ENCODE results near the gene FSCN2.

The FSCN2 gene

DNA sequence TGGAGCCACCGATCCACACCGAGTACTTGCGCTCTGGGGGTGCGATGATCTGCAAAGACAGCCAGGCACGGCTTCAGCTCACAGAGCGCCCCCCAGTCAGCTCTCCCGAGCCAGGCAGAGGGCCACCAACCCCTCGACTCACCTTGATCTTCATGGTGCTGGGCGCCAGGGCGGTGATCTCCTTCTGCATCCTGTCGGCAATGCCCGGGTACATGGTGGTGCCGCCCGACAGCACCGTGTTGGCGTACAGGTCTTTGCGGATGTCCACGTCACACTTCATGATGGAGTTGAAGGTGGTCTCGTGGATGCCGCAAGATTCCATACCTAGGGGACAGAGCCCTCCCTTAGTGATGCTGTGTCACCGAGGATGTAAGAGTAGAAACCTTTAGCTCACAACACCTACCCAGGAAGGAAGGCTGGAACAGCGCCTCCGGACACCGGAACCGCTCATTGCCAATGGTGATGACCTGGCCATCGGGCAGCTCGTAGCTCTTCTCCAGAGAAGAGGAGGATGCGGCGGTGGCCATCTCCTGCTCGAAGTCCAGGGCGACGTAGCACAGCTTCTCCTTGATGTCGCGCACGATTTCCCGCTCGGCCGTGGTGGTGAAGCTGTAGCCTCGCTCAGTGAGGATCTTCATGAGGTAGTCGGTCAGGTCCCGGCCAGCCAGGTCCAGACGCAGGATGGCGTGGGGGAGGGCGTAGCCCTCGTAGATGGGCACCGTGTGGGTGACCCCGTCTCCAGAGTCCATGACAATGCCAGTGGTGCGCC is 17.2 kb upstream of the FSCN2 start:
- TF ChIP-seq, protein P1, sequence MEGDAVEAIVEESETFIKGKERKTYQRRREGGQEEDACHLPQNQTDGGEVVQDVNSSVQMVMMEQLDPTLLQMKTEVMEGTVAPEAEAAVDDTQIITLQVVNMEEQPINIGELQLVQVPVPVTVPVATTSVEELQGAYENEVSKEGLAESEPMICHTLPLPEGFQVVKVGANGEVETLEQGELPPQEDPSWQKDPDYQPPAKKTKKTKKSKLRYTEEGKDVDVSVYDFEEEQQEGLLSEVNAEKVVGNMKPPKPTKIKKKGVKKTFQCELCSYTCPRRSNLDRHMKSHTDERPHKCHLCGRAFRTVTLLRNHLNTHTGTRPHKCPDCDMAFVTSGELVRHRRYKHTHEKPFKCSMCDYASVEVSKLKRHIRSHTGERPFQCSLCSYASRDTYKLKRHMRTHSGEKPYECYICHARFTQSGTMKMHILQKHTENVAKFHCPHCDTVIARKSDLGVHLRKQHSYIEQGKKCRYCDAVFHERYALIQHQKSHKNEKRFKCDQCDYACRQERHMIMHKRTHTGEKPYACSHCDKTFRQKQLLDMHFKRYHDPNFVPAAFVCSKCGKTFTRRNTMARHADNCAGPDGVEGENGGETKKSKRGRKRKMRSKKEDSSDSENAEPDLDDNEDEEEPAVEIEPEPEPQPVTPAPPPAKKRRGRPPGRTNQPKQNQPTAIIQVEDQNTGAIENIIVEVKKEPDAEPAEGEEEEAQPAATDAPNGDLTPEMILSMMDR (IDR thresholded peaks at IDR 0.05; ENCODE audit: low read depth, low read length, missing control alignments): no peak
- DNase-seq (ENCODE audit: extremely low read depth, low read depth): no peak

DNA sequence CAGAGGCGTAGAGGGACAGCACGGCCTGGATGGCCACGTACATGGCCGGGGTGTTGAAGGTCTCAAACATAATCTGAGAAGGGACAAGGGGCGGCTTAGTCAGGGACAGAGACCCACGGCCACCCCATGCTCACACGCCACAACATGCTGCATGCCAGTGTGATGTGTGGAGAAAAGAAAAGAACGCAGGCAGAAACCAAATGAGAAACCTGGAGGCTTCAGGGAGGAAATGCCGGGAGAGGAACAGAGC is 16.7 kb upstream of the FSCN2 start:
- TF ChIP-seq, protein P1 (IDR thresholded peaks at IDR 0.05; ENCODE audit: low read depth, low read length, missing control alignments): no peak
- H3K4me3 ChIP-seq (replicated peaks; ENCODE audit: low read depth, low read length): peak overlapping the region; percentile 69
- DNase-seq (ENCODE audit: extremely low read depth, low read depth): no peak

More for the DNA sequence above, 17.2 kb upstream of the FSCN2 start:
- H3K4me3 ChIP-seq (replicated peaks; ENCODE audit: low read depth, low read length): peak overlapping the region; percentile 69

DNA sequence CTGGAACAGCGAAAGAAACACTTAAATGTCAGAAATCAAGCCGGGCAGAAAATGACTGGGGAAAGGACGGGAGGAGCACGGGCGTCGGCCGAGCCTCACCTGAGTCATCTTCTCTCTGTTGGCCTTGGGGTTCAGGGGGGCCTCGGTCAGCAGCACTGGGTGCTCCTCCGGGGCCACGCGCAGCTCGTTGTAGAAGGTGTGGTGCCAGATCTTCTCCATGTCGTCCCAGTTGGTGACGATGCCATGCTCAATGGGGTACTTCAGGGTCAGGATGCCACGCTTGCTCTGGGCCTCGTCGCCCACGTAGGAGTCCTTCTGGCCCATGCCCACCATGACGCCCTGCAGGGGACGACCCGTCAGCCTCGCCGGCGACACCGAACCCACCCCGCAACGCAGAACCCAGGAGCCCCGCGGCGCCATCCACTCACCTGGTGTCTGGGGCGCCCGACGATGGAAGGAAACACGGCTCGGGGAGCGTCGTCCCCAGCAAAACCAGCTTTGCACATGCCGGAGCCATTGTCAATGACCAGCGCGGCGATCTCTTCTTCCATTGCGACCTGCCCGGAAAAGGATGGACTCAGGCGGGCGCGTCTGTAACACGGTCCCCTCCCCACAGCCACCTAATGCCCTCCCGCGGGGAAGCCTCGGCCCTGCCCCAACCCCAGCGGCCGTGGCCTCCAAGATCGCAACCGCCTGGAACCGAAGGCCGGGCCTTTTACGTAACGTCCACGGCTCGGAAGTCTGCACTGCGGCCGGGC is 16.2 kb upstream of the FSCN2 start:
- no peak for DNase-seq (ENCODE audit: extremely low read depth, low read depth)
- TF ChIP-seq, protein P1 (IDR thresholded peaks at IDR 0.05; ENCODE audit: low read depth, low read length, missing control alignments): no peak

DNA sequence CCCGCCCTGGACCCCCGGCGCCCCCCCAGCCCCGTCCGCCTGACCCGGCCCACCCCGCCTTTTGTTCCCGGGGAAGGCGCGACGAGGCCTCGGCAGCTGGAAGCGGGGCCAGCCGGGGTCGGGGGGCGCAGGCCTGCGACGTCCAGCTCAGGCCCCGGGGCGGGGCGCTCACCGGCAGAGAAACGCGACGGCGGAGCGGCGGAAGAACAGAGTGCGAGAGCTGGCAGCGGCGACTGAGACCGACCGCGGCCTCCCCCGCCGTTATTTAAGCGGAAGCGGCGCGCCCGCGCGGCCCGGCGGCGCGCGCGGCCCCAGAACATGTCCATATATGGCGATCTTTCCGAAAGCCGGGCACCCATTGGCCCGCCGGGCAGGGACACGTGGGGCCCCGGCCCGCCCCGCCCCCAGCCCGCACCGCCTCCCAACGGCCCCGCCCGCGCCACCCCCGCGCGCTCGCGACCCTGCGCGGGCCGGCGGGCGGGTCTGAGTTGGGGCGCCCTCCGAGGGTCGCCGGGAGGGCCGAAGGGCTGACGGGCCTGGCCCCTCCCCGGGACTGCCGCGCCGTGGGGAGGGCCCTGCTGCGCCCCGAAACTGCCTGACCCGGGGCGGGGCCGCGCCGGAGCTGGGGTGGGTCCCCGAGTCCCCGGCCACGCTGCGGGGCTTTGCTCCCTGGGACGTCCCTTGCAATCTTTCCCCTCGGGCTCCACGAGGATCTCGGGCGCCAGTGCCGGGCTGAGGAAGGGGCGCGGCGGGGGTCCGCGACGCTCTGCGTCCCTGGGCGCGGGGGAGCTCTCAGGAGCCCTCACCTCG is 15.4 kb upstream of the FSCN2 start, which contains the start of gene ACTG1:
TSS of gene ACTG1 (minus strand) at position 238 of the 810 bp plus-strand sequence. CDS start 445 bp downstream, outside the sequence.
- TF ChIP-seq, protein P1 (IDR thresholded peaks at IDR 0.05; ENCODE audit: low read depth, low read length, missing control alignments): no peak

More for the DNA sequence above, 16.2 kb upstream of the FSCN2 start:
- H3K4me3 ChIP-seq (replicated peaks; ENCODE audit: low read depth, low read length): peak overlapping the region; percentile 69

DNA sequence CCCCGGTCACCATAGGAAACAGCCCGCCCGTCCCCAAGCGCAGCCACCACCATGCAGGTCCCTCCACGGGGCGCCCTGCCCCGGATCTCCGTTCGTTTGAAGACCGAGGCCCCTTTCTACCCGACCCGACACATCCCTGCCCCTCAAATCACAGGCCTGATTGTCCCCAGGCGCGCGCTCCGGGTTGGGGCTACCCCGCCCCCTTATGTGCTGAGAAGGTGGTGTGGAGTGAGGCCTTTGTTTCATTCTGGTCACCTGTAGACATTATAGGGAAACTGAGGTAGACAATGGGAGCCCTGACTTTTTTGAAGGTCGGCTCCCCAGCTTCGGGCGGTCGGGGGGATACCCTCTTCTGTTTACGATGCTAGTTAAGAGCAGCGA is 14.8 kb upstream of the FSCN2 start:
- TF ChIP-seq, protein P1 (IDR thresholded peaks at IDR 0.05; ENCODE audit: low read depth, low read length, missing control alignments): no peak
- H3K4me3 ChIP-seq (replicated peaks; ENCODE audit: low read depth, low read length): peak overlapping the region; percentile 69
- no peak for DNase-seq (ENCODE audit: extremely low read depth, low read depth)

More for the DNA sequence above, 15.4 kb upstream of the FSCN2 start, which contains the start of gene ACTG1:
- H3K4me3 ChIP-seq (replicated peaks; ENCODE audit: low read depth, low read length): peak within 1 kb of the TSS; percentile 69
- DNase-seq (ENCODE audit: extremely low read depth, low read depth): peak; percentile 60

DNA sequence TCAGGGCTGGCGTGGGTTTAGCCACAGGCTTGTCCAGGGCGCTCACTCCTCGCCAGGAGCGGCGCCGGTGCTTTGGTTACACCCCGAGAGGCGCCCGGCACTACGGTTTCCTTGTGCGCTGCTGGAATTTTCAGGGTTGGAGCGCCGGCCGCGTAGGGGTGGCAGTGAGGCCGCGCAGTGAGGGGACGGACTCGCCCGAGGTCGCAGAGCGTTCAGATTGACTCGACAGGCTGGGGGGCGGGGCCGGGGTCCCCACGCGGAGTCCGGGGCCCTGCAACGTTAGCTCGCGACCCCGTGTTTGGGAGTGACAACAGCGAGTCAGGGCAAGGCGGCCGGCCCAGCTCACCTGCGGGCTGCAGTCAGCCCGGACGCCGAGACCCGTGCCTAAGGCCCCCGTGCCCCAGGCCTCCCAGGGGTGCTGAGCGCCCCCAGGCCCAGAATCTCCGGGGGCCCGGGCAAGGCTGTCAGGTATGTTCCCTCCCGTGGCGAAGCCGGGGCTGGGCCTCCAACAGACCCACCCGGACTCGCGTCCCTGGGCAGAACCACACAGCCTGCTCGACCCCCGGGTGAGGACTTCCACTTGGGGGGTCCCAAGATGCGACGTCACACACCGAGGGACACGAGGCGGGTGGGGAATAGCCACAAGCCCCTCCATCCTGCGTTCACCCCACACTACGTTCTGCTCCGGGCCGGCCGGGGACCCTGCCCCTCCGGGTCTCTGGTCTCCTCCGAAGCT is 14.3 kb upstream of the FSCN2 start:
- H3K4me3 ChIP-seq (replicated peaks; ENCODE audit: low read depth, low read length): peak overlapping the region; percentile 69
- DNase-seq (ENCODE audit: extremely low read depth, low read depth): no peak
- TF ChIP-seq, protein P1 (IDR thresholded peaks at IDR 0.05; ENCODE audit: low read depth, low read length, missing control alignments): no peak
